Anterior cingulate cortex (tissue), 58 donors: Measurements from ENCODE around the gene DCN.

Source experiments
- DNase-seq, 58 donors: peaks; one replicate each; lab custom pipeline; 2025; lab: John Stamatoyannopoulos, UW

The DCN gene

GRCh38 chr12:91105807-91106206, 76.8 kb downstream of the DCN start:
- DNase-seq, result no peak

GRCh38 chr12:91104812-91105466, 77.7 kb downstream of the DCN start:
- no peak for DNase-seq

GRCh38 chr12:91103624-91104023, 79.0 kb downstream of the DCN start:
- DNase-seq, result no peak

GRCh38 chr12:91103101-91103500, 79.5 kb downstream of the DCN start:
- no peak for DNase-seq

GRCh38 chr12:91100906-91101305, 81.7 kb downstream of the DCN start:
- DNase-seq, result no peak

- DNase-seq, result no peak
Observed at GRCh38 chr12:91099836-91100235, 82.8 kb downstream of the DCN start.

- no peak for DNase-seq
Observed at GRCh38 chr12:91099341-91099740, 83.3 kb downstream of the DCN start.

- DNase-seq, result no peak
Observed at GRCh38 chr12:91098941-91099340, 83.7 kb downstream of the DCN start.

GRCh38 chr12:91098461-91098860, 84.2 kb downstream of the DCN start:
- DNase-seq, result no peak

- DNase-seq, result no peak
Observed at GRCh38 chr12:91094957-91095356, 87.7 kb downstream of the DCN start.

GRCh38 chr12:91094032-91094662, 88.5 kb downstream of the DCN start:
- no peak for DNase-seq

GRCh38 chr12:91093341-91093740, 89.3 kb downstream of the DCN start:
- no peak for DNase-seq

- no peak for DNase-seq
Observed at GRCh38 chr12:91091916-91092715, 90.5 kb downstream of the DCN start.
